Tibial nerve (tissue), 4 donors: ENCODE measurements around the gene PNPLA3.

Experiments
- EP300 ChIP-seq, 2 donors: sonication (generic); formaldehyde crosslinking; IDR thresholded peaks; one replicate each; pipeline ENCODE4 v1.6.1; 2017; ENCODE audit warnings: antibody characterized with exemption in 2 of 2, mild to moderate bottlenecking in 1 of 2
- POLR2A ChIP-seq, 2 donors: fragments of 450-650 bp; IDR thresholded peaks; one replicate each; pipeline ENCODE4 v1.6.1; 2017; ENCODE audit warnings: antibody characterized with exemption in 2 of 2, mild to moderate bottlenecking in 2 of 2, moderate library complexity in 2 of 2
- TF ChIP-seq, protein P1 (sequence below), 5 experiments: fragments of 200-600 bp in 3 of 5; fragments of 450-650 bp in 2 of 5; sonication (generic) in 3 of 5; IDR thresholded peaks; one replicate each; pipeline ENCODE4 v1.5.1; 2016 to 2019; ENCODE audit warnings: antibody characterized with exemption in 5 of 5, mild to moderate bottlenecking in 3 of 5, moderate library complexity in 2 of 5

DNA sequence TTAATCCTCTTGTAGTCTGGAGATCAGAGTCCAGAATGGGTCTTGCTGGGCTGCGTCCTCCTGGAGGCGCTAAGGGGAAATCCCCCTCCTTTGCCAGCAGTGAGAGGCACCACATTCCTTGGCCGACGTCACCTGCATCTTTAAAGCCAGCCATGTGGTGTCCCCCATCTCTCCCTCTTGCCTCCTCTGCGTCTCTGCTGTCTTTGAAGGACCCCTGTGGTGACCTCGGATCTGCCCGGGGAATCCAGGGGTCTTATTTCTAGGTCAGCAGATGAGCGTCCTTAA, 73.3 kb downstream of the PNPLA3 start:
- TF ChIP-seq, protein P1, sequence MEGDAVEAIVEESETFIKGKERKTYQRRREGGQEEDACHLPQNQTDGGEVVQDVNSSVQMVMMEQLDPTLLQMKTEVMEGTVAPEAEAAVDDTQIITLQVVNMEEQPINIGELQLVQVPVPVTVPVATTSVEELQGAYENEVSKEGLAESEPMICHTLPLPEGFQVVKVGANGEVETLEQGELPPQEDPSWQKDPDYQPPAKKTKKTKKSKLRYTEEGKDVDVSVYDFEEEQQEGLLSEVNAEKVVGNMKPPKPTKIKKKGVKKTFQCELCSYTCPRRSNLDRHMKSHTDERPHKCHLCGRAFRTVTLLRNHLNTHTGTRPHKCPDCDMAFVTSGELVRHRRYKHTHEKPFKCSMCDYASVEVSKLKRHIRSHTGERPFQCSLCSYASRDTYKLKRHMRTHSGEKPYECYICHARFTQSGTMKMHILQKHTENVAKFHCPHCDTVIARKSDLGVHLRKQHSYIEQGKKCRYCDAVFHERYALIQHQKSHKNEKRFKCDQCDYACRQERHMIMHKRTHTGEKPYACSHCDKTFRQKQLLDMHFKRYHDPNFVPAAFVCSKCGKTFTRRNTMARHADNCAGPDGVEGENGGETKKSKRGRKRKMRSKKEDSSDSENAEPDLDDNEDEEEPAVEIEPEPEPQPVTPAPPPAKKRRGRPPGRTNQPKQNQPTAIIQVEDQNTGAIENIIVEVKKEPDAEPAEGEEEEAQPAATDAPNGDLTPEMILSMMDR (IDR thresholded peaks at IDR 0.05), result no peak
- no peak for TF ChIP-seq POLR2A (IDR thresholded peaks at IDR 0.05)
- no peak for TF ChIP-seq EP300 (IDR thresholded peaks at IDR 0.05)
